HEK293 (cell line): ENCODE results near the gene PTPRG.

Experiments used
- CTCF ChIA-PET: fragments of 350-600 bp; formaldehyde crosslinking; extraction: SDS; loops from one replicate; lab custom pipeline; 2021; ENCODE audit warnings: antibody characterized with exemption; lab: Yijun Ruan, JAX
- POLR2A ChIA-PET: fragments of 300-600 bp; formaldehyde crosslinking; extraction: SDS; loops from one replicate; lab custom pipeline; 2020; ENCODE audit warnings: antibody characterized with exemption, inconsistent platforms; lab: Yijun Ruan, JAX
- H3K27ac ChIP-seq: fragments of 200-500 bp; sonication (Bioruptor generic); 2 replicates; pipeline ENCODE4 v1.5.1; 2014; ENCODE audit warnings: low read depth, low read length, control low read depth, inconsistent platforms; ENCODE audit errors: extremely low read depth
- H3K36me3 ChIP-seq, 2 experiments: fragments of 200-500 bp in 1 of 2; sonication (Bioruptor generic) in 1 of 2; 1 replicate in 1 of 2; 2 replicates in 1 of 2; pipeline ENCODE4 v1.5.1; 2014 to 2017; ENCODE audit warnings: inconsistent platforms in 2 of 2, low read length in 2 of 2; ENCODE audit not compliant: control insufficient read depth in 2 of 2, insufficient read depth in 1 of 2
- H3K4me1 ChIP-seq: fragments of 200-500 bp; sonication (Bioruptor generic); 2 replicates; pipeline ENCODE4 v1.5.1; 2014; ENCODE audit warnings: mild to moderate bottlenecking, low read length, inconsistent platforms; ENCODE audit not compliant: control insufficient read depth, insufficient read depth
- H3K4me3 ChIP-seq: 2 replicates; pipeline ENCODE4 v1.5.1; 2011; ENCODE audit warnings: low read depth, mild to moderate bottlenecking, control low read depth, low read length, moderate library complexity
- H3K9me3 ChIP-seq: fragments of 200-500 bp; sonication (Bioruptor generic); 2 replicates; pipeline ENCODE4 v1.5.1; 2014; ENCODE audit warnings: low read depth, low read length, inconsistent platforms; ENCODE audit not compliant: control insufficient read depth, insufficient read depth
- EGR2 ChIP-seq: fragments of 450-650 bp; formaldehyde crosslinking; IDR thresholded peaks from 2 replicates; pipeline ENCODE4 v1.5.1; 2016; ENCODE audit warnings: low read depth, missing biosample characterization, missing genetic modification characterization
- KLF10 ChIP-seq: fragments of 450-650 bp; IDR thresholded peaks from 2 replicates; pipeline ENCODE4 v1.5.1; 2018; ENCODE audit warnings: missing biosample characterization, mild to moderate bottlenecking, missing genetic modification characterization
- KLF8 ChIP-seq: fragments of 450-650 bp; formaldehyde crosslinking; IDR thresholded peaks from 2 replicates; pipeline ENCODE4 v1.5.1; 2016; ENCODE audit warnings: missing biosample characterization, missing genetic modification characterization
- SETDB1 ChIP-seq: IDR thresholded peaks from one replicate; pipeline ENCODE4 v1.6.1; 2017; ENCODE audit warnings: mild to moderate bottlenecking, low read length, moderate library complexity, mixed read lengths; ENCODE audit not compliant: insufficient read length
- ZBTB8A ChIP-seq: fragments of 450-650 bp; formaldehyde crosslinking; IDR thresholded peaks from 2 replicates; pipeline ENCODE4 v1.5.1; 2016; ENCODE audit warnings: missing biosample characterization, missing genetic modification characterization
- ZNF184 ChIP-seq: fragments of 450-650 bp; IDR thresholded peaks from 2 replicates; pipeline ENCODE4 v1.5.1; 2018; ENCODE audit warnings: missing biosample characterization, mild to moderate bottlenecking, missing genetic modification characterization
- ZNF266 ChIP-seq: fragments of 450-650 bp; formaldehyde crosslinking; IDR thresholded peaks from 2 replicates; pipeline ENCODE4 v1.5.1; 2016; ENCODE audit warnings: missing biosample characterization, missing genetic modification characterization, low read depth
- ZNF555 ChIP-seq: fragments of 450-650 bp; formaldehyde crosslinking; conservative IDR thresholded peaks from 2 replicates; pipeline ENCODE4 v1.5.1; 2017; ENCODE audit warnings: missing biosample characterization, mild to moderate bottlenecking, missing genetic modification characterization, inconsistent platforms
- ZNF629 ChIP-seq: fragments of 450-650 bp; formaldehyde crosslinking; IDR thresholded peaks from 2 replicates; pipeline ENCODE4 v1.5.1; 2017; ENCODE audit warnings: missing biosample characterization, missing genetic modification characterization
- ZNF768 ChIP-seq: fragments of 450-650 bp; formaldehyde crosslinking; IDR thresholded peaks from 2 replicates; pipeline ENCODE4 v1.5.1; 2018; ENCODE audit warnings: missing biosample characterization, mild to moderate bottlenecking, missing genetic modification characterization
- TF ChIP-seq, protein P1 (sequence below): fragments of 450-650 bp; formaldehyde crosslinking; IDR thresholded peaks from 2 replicates; pipeline ENCODE4 v1.5.1; 2016; ENCODE audit warnings: missing biosample characterization, missing genetic modification characterization
- TF ChIP-seq, protein P2 (sequence below): fragments of 450-650 bp; formaldehyde crosslinking; IDR thresholded peaks from 2 replicates; pipeline ENCODE4 v1.5.1; 2016; ENCODE audit warnings: missing biosample characterization, missing genetic modification characterization
- TF ChIP-seq, protein P3 (sequence below): fragments of 450-650 bp; formaldehyde crosslinking; IDR thresholded peaks from 2 replicates; pipeline ENCODE4 v1.5.1; 2016; ENCODE audit warnings: missing biosample characterization, missing genetic modification characterization
- TF ChIP-seq, protein P4 (sequence below): fragments of 450-650 bp; formaldehyde crosslinking; IDR thresholded peaks from 2 replicates; pipeline ENCODE4 v1.5.1; 2017; ENCODE audit warnings: missing biosample characterization, missing genetic modification characterization
- TF ChIP-seq, protein P5 (sequence below): fragments of 450-650 bp; formaldehyde crosslinking; IDR thresholded peaks from 2 replicates; pipeline ENCODE4 v1.5.1; 2016; ENCODE audit warnings: missing biosample characterization, missing genetic modification characterization
- TF ChIP-seq, protein P6 (sequence below): fragments of 450-650 bp; formaldehyde crosslinking; conservative IDR thresholded peaks from 2 replicates; pipeline ENCODE4 v1.5.1; 2016; ENCODE audit warnings: low read depth, missing biosample characterization, missing genetic modification characterization

The PTPRG gene

DNA sequence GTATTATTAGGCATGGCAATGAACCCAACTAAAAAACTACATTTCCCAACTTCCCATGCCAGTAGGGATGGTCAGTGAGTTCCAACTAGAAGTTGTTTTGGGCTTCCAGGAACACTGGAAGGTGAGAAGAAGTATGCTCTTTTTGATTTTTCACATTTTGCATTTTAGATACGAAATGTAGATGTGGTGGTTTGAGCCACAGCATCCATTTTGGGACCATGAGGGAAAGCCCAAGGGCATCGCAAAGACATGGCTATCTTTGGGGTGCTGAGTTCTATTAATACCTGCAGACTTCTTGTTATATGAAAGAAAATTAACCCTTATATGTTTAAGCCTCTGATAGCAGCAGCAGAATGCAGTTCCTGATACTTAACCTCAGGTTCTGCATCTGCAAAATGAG, 62.9 kb downstream of the PTPRG start:
- TF ChIP-seq, protein P1, sequence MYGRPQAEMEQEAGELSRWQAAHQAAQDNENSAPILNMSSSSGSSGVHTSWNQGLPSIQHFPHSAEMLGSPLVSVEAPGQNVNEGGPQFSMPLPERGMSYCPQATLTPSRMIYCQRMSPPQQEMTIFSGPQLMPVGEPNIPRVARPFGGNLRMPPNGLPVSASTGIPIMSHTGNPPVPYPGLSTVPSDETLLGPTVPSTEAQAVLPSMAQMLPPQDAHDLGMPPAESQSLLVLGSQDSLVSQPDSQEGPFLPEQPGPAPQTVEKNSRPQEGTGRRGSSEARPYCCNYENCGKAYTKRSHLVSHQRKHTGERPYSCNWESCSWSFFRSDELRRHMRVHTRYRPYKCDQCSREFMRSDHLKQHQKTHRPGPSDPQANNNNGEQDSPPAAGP (tag by site-specific recombination), result no peak
- TF ChIP-seq, protein P2, sequence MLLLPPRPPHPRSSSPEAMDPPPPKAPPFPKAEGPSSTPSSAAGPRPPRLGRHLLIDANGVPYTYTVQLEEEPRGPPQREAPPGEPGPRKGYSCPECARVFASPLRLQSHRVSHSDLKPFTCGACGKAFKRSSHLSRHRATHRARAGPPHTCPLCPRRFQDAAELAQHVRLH (tag by site-specific recombination), result peak; percentile 76
- peak; percentile 65 for TF ChIP-seq SETDB1
- no peaks in the 10 kb centered on the region for H3K9me3 ChIP-seq
- peaks cover 17% of the 10 kb centered on the region for H3K4me1 ChIP-seq
- no peaks in the 10 kb centered on the region for H3K36me3 ChIP-seq
- H3K4me3 ChIP-seq, result no peak overlapping the region
- CTCF ChIA-PET, result interaction anchor here (1.3 kb wide), 1 partner anchor 9 kb away, joined by 3 read pairs; no protein-coding TSS in a partner anchor
- POLR2A ChIA-PET, result no interaction called here
- H3K27ac ChIP-seq, result no peak overlapping the region

DNA sequence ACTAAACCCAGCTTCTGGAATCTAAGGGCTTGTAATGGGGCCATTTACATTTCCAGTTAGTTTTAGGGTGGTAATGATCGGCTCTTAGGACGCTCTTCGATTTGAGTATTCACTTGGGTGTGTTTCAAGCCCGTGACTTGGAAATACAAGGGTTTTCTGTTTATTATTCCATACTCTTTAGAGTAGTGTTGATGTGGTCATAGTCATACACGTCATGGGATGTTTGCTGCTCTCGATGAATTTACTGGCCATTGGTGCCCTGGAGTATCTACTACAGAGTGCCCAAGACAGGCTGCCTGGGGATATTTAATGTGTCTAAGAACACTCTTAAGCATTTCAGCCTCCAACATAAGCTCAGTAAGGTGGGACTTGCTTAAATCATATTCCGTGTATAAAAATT, 64.1 kb downstream of the PTPRG start:
- H3K36me3 ChIP-seq, result no peaks in the 10 kb centered on the region
- TF ChIP-seq EGR2 (tag by site-specific recombination), result no peak
- TF ChIP-seq, protein P3, sequence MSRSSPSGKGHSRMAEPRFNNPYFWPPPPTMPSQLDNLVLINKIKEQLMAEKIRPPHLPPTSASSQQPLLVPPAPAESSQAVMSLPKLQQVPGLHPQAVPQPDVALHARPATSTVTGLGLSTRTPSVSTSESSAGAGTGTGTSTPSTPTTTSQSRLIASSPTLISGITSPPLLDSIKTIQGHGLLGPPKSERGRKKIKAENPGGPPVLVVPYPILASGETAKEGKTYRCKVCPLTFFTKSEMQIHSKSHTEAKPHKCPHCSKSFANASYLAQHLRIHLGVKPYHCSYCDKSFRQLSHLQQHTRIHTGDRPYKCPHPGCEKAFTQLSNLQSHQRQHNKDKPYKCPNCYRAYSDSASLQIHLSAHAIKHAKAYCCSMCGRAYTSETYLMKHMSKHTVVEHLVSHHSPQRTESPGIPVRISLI (tag by site-specific recombination), result no peak
- TF ChIP-seq ZBTB8A (tag by site-specific recombination), result 0 out of 2 replicates have a peak, but pooled peaks have one; percentile 21
- TF ChIP-seq ZNF629 (tag by site-specific recombination), result peak; percentile 56
- TF ChIP-seq, all 188 proteins: peak for 2
- Histone ChIP-seq H3K27ac (no peak overlapping the region), H3K9me3 (no peaks in the 10 kb centered on the region), H3K4me3 (no peak overlapping the region), H3K4me1 (peaks cover 17% of the 10 kb centered on the region)
- POLR2A ChIA-PET, result interaction anchor here (0.7 kb wide), 1 partner anchor 111 kb away, joined by 3 read pairs; no protein-coding TSS in a partner anchor
- CTCF ChIA-PET, result no interaction called here

DNA sequence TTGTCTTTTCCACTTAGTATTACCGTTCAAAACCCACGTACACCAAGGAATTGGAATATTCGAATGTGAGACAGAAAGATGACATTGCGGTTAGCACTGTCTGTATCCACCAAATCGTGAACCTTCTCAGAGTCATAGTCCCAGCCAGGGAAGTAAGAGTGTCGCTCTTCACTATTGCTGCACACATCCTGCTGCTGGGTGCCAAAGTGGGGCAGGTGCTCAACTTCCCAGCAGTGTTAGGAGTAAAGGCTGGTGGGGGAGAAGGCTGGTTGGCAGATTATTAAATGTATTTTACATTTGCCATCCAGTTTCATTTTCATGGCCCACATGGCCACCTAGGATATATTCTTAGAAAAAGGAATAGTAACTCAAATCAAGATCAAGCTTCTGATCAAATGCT, 65.1 kb downstream of the PTPRG start:
- H3K27ac ChIP-seq, result no peak overlapping the region
- H3K4me3 ChIP-seq, result no peak overlapping the region
- no peaks in the 10 kb centered on the region for H3K9me3 ChIP-seq
- no peak for TF ChIP-seq KLF8
- TF ChIP-seq ZNF266 (tag by site-specific recombination), result no peak
- TF ChIP-seq, protein P4, sequence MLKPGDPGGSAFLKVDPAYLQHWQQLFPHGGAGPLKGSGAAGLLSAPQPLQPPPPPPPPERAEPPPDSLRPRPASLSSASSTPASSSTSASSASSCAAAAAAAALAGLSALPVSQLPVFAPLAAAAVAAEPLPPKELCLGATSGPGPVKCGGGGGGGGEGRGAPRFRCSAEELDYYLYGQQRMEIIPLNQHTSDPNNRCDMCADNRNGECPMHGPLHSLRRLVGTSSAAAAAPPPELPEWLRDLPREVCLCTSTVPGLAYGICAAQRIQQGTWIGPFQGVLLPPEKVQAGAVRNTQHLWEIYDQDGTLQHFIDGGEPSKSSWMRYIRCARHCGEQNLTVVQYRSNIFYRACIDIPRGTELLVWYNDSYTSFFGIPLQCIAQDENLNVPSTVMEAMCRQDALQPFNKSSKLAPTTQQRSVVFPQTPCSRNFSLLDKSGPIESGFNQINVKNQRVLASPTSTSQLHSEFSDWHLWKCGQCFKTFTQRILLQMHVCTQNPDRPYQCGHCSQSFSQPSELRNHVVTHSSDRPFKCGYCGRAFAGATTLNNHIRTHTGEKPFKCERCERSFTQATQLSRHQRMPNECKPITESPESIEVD, result no peak
- TF ChIP-seq ZNF555 (tag by site-specific recombination), result no peak
- TF ChIP-seq, protein P5, sequence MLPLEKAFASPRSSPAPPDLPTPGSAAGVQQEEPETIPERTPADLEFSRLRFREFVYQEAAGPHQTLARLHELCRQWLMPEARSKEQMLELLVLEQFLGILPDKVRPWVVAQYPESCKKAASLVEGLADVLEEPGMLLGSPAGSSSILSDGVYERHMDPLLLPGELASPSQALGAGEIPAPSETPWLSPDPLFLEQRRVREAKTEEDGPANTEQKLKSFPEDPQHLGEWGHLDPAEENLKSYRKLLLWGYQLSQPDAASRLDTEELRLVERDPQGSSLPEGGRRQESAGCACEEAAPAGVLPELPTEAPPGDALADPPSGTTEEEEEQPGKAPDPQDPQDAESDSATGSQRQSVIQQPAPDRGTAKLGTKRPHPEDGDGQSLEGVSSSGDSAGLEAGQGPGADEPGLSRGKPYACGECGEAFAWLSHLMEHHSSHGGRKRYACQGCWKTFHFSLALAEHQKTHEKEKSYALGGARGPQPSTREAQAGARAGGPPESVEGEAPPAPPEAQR (tag by site-specific recombination), result no peak
- TF ChIP-seq EGR2 (tag by site-specific recombination), result no peak
- TF ChIP-seq ZNF184 (tag by site-specific recombination), result no peak
- no peak for TF ChIP-seq KLF10 (tag by site-specific recombination)
- TF ChIP-seq ZNF768 (tag by site-specific recombination), result no peak
- TF ChIP-seq, protein P6, sequence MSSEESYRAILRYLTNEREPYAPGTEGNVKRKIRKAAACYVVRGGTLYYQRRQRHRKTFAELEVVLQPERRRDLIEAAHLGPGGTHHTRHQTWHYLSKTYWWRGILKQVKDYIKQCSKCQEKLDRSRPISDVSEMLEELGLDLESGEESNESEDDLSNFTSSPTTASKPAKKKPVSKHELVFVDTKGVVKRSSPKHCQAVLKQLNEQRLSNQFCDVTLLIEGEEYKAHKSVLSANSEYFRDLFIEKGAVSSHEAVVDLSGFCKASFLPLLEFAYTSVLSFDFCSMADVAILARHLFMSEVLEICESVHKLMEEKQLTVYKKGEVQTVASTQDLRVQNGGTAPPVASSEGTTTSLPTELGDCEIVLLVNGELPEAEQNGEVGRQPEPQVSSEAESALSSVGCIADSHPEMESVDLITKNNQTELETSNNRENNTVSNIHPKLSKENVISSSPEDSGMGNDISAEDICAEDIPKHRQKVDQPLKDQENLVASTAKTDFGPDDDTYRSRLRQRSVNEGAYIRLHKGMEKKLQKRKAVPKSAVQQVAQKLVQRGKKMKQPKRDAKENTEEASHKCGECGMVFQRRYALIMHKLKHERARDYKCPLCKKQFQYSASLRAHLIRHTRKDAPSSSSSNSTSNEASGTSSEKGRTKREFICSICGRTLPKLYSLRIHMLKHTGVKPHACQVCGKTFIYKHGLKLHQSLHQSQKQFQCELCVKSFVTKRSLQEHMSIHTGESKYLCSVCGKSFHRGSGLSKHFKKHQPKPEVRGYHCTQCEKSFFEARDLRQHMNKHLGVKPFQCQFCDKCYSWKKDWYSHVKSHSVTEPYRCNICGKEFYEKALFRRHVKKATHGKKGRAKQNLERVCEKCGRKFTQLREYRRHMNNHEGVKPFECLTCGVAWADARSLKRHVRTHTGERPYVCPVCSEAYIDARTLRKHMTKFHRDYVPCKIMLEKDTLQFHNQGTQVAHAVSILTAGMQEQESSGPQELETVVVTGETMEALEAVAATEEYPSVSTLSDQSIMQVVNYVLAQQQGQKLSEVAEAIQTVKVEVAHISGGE (tag by site-specific recombination), result no peak
- ChIA-PET CTCF (no interaction called here), POLR2A (no interaction called here)
- H3K4me1 ChIP-seq, result peaks cover 17% of the 10 kb centered on the region
- no peaks in the 10 kb centered on the region for H3K36me3 ChIP-seq
